NCI-H2227 (cell line): ENCODE results near the gene PDPK1.
"Not testable (repeated sequence)": the region's sequence is repeated elsewhere in the genome, so short reads cannot be mapped to it uniquely, and the experiment has no call there.

Experiments used
- DNase-seq: peaks from one replicate; lab custom pipeline; 2025; ENCODE audit not compliant: unreplicated experiment; lab: John Stamatoyannopoulos, UW

The PDPK1 gene

GRCh38 chr16:2610781-2611498 lies 73.1 kb downstream of the PDPK1 start:
- no peak for DNase-seq

- no peak for DNase-seq
Observed at GRCh38 chr16:2611499-2611862, 73.7 kb downstream of the PDPK1 start.

GRCh38 chr16:2611877-2612276 lies 74.1 kb downstream of the PDPK1 start:
- not testable (repeated sequence) for DNase-seq

- DNase-seq: not testable (repeated sequence)
Observed at GRCh38 chr16:2613251-2613650, 75.4 kb downstream of the PDPK1 start.

GRCh38 chr16:2614761-2615191 lies 77.0 kb downstream of the PDPK1 start:
- DNase-seq: no peak

GRCh38 chr16:2618964-2619363 lies 81.1 kb downstream of the PDPK1 start:
- not testable (repeated sequence) for DNase-seq

- DNase-seq: not testable (repeated sequence)
Observed at GRCh38 chr16:2619628-2620027, 81.8 kb downstream of the PDPK1 start.

GRCh38 chr16:2620870-2621269 lies 83.0 kb downstream of the PDPK1 start:
- not testable (repeated sequence) for DNase-seq

GRCh38 chr16:2621395-2621794 lies 83.6 kb downstream of the PDPK1 start:
- DNase-seq: not testable (repeated sequence)

- DNase-seq: not testable (repeated sequence)
Observed at GRCh38 chr16:2627075-2627474, 89.3 kb downstream of the PDPK1 start.

- not testable (repeated sequence) for DNase-seq
Observed at GRCh38 chr16:2631203-2631602, 93.4 kb downstream of the PDPK1 start.

- not testable (repeated sequence) for DNase-seq
Observed at GRCh38 chr16:2632291-2632690, 94.5 kb downstream of the PDPK1 start.

GRCh38 chr16:2639071-2639721 lies 101.4 kb downstream of the PDPK1 start:
- not testable (repeated sequence) for DNase-seq

- DNase-seq: not testable (repeated sequence)
Observed at GRCh38 chr16:2639722-2640072, 101.9 kb downstream of the PDPK1 start.

GRCh38 chr16:2642561-2642960 lies 104.7 kb downstream of the PDPK1 start:
- DNase-seq: not testable (repeated sequence)

GRCh38 chr16:2644754-2645453 lies 107.1 kb downstream of the PDPK1 start:
- DNase-seq: not testable (repeated sequence)

GRCh38 chr16:2651268-2651871 lies 113.5 kb downstream of the PDPK1 start:
- DNase-seq: not testable (repeated sequence)
